GM13977 (cell line): ENCODE results near the gene FUZ.

Source experiments
- DNase-seq: peaks from one replicate; pipeline ENCODE4 v3.0.0; 2012; ENCODE audit warnings: low spot score
- in situ Hi-C: fragments of 300-500 bp; cut with MboI; formaldehyde crosslinking; loops from one replicate; pipeline ENCODE4 v1.12.0; 2022; ENCODE audit warnings: low sequenced_read_pairs, low pct_unique_long_range_greater_than_20kb, mixed read lengths, inconsistent platforms; ENCODE audit not compliant: unreplicated experiment
- TF ChIP-seq, protein P1 (sequence below): IDR thresholded peaks from 2 replicates; pipeline ENCODE4 v1.5.1; 2012; ENCODE audit warnings: mild to moderate bottlenecking, control low read depth; ENCODE audit not compliant: insufficient read depth; ENCODE audit errors: extremely low read depth, missing control alignments

The FUZ gene

DNA sequence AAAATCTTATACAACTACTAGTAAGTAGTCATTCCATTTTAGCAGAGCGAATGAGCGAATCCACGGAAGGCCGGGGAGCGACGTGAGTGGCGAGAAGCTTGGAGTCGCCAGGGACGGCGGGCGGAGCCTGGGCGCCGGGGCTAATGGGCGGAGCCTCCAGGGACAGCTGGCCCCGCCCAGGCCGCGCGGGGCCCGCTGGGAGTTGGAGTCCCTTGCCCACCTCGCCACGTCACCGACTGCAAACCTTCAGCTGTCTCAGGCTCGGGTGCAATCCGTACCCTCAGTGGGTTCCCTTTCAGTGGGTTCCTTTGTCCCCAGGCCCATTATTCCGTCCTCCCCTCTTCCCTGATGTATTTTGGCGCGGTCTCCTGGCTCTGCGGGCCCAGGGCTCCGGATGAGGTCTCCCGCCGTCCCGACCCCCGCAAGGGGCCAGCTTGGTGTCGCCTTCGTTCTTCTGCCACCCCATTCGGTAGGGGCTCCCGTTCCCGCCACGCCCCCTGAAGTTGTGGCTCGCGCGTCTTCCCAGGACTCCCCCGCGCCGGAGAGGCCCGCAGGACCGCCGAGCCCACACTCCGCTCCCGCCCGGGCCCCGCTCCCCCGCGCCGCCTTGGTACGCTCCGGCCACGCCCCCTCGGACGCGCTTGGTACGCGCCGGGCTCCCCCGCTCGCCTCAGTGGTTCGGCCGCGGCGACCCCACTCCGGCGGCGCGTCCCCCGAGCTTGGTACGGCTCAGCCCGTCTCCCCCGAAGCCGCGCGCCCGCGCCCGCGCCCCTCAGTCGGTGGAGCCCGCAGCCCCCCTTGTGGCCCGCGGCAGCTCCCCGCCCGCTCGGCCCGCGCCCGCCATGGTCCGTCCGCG lies 37.6 kb upstream of the FUZ start, which contains the start of gene PTOV1:
Gene PTOV1, plus strand, starts transcription at position 673 of the 856 bp plus-strand sequence.
- DNase-seq: peak; percentile 98
- TF ChIP-seq, protein P1, sequence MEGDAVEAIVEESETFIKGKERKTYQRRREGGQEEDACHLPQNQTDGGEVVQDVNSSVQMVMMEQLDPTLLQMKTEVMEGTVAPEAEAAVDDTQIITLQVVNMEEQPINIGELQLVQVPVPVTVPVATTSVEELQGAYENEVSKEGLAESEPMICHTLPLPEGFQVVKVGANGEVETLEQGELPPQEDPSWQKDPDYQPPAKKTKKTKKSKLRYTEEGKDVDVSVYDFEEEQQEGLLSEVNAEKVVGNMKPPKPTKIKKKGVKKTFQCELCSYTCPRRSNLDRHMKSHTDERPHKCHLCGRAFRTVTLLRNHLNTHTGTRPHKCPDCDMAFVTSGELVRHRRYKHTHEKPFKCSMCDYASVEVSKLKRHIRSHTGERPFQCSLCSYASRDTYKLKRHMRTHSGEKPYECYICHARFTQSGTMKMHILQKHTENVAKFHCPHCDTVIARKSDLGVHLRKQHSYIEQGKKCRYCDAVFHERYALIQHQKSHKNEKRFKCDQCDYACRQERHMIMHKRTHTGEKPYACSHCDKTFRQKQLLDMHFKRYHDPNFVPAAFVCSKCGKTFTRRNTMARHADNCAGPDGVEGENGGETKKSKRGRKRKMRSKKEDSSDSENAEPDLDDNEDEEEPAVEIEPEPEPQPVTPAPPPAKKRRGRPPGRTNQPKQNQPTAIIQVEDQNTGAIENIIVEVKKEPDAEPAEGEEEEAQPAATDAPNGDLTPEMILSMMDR: no peak
- in situ Hi-C loops: no loop called here

DNA sequence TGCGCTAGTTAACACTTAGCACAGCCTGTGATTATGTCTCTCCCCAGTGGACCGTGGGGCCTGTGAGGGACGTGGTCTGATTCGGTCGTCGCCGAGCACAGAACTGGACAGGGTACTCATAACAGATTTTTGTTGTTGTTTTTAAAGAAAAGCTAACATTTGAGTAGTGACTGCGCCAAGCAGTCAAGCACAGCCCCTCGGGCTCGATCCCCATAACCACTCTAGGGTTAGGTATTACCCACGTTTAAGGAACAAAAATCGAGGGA lies 37.1 kb upstream of the FUZ start:
- no peak for DNase-seq
- TF ChIP-seq, protein P1: no peak
- in situ Hi-C loops: no loop called here

DNA sequence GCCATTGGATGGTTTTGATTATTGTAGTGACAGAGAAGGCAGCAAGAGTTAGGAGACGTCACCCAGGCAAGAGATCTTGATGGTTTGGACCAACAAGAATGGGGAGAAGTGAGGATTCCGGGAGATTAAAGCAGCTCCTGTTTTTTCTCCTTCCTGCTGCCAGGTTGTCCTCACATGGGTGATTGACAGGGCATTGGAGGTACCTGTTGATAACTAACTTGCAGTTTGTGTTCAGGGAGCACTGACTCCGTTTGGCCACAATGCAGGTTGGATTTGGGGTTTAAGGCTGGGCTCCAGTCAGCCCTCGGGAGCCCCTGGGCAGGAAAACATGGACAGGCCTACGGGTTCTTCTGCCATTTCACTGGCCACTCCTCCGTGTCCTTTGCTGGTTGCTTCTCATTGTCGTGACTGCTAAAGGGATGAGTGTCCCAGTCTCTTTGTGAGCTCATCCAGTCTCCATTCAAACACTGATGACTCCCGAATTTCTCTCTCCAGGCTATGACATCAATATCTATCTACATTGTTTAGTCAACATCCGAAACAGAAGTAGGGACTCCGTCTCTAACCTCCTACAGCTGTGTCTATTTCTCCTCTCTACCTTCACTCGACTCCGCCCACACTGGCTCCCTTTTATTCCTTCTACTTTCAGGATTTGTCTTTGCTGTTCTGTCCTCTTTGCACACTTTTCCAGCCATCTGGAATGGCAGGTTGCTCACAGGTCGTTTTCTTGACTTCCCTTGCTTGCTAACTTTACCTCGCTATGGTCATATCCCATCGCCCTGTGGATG lies 36.5 kb upstream of the FUZ start:
- in situ Hi-C loops: no loop called here
- no peak for DNase-seq
- TF ChIP-seq, protein P1: no peak

DNA sequence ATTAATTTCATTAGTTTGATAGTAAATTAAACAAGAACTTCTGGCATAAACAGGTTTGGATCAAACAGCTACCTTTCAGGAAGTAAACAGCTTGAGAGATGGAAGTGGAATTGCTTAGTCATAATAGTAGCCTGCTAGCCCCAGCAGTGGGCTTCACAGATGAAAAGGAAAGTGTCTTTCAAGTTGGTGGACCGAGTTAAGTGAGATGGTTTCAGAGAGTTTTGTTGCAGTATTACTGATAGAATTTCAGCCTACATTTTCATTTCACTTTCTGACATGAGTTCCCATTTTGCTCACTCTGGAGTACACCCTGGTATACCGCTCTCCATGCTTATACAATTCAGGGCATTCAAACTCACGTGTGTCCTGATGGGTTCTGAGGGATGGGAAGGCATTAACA lies 35.8 kb upstream of the FUZ start:
- in situ Hi-C loops: no loop called here
- TF ChIP-seq, protein P1: no peak
- DNase-seq: peak; percentile 59

DNA sequence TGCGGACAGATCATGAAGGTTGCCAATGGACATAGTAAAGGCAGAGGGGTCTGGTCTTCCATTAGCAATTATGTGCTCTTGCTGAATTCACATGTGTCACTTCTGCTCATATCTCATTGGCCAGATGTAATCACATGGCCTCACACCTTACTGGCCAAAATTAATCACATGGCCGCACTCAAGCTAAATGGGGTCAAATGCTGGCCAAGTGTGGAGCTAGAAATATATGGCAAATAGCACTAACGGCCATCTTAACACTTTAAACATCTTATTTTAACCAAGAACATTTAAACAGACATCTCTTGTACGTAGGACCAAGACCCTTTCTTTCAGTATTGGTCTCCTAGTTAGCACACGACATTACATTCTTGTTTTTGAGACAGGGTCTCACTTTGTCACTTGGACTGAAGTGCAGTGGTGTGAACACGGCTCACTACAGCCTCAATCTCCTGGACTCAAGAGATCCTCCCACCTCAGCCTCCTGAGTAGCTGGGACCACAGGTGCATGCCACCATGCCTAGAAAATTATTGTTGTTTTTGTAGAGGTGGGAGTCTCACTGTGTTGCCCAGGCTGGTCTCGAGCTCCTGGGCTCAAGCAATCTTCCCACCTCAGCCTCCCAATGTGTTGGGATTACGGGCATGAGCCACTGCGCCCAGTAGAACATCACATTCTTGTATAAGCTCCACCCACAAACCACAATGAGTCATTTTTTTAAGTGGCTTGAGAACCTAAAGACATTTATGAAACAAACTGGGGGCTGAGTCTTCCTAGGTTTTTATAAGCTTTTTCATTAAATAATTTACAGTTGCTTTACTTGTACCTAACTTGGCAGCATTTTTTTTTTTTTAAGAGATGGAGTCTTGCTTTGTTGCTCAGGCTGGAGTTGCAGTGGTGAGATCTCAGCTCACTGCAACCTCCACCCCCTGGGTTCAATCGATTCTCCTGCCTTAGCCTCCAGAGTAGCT lies 34.9 kb upstream of the FUZ start:
- TF ChIP-seq, protein P1: no peak
- in situ Hi-C loops: no loop called here
- no peak for DNase-seq

DNA sequence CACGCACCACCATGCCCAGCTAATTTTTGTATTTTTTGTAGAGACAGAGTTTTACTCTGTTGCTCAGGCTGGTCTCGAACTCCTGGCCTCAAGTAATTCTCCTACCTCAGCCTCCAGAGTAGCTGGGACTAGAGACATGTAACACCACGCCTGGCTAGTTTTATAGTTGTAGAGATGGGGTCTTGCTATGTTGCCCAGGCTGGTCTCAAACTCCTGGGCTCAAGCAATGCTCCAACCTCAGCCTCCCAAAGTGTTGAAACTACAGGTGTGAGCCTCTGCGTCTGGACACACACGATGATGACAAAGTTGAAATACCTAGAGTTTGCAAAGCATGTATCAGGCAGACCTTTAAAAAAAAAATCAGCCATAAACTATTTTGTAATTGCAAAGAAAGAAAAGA lies 33.3 kb upstream of the FUZ start:
- TF ChIP-seq, protein P1: no peak
- in situ Hi-C loops: no loop called here
- DNase-seq: no peak
